ENCODE results near the gene LRP2BP. TPM values are rescaled to one million over a fixed set of nuclear protein-coding genes. Genes with fewer than 3 reads are reported as not detected.

Gene LRP2BP
- total RNA-seq, 2 donors from 2014 or later, result 0.79 to 1.3 TPM

DNA sequence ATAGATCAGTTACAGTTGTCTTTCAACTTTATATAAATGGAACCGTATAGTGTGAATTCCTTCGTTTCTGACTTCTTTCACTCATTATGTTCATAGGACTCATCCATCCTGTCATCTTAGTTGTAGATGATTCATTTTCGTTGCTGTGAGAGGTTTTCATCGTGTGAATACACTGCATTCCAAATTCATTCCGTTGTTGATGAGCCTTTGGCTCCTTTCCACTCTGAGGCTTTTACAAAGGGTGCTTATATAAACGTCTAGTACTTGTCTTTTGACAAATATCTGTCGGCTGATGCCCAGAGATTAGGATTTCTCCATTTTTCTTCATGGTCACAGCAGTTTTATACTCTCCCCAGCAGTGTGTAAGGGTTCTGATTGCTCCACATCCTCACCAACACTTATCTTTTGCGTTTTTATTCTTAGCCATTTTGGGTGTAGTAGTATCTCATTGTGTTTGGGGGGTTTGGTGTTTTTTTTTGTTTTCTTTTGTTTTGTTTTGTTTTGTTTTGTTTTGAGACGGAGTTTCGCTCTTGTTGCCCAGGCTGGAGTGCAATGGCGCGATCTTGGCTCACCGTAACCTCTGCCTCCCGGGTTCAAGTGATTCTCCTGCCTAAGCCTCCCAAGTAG lies 48.6 kb downstream of the LRP2BP start:
- TF ChIP-seq, protein P1, sequence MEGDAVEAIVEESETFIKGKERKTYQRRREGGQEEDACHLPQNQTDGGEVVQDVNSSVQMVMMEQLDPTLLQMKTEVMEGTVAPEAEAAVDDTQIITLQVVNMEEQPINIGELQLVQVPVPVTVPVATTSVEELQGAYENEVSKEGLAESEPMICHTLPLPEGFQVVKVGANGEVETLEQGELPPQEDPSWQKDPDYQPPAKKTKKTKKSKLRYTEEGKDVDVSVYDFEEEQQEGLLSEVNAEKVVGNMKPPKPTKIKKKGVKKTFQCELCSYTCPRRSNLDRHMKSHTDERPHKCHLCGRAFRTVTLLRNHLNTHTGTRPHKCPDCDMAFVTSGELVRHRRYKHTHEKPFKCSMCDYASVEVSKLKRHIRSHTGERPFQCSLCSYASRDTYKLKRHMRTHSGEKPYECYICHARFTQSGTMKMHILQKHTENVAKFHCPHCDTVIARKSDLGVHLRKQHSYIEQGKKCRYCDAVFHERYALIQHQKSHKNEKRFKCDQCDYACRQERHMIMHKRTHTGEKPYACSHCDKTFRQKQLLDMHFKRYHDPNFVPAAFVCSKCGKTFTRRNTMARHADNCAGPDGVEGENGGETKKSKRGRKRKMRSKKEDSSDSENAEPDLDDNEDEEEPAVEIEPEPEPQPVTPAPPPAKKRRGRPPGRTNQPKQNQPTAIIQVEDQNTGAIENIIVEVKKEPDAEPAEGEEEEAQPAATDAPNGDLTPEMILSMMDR (IDR thresholded peaks at IDR 0.05), result no peak
- Histone ChIP-seq H3K36me3 (peaks cover 13% of the 10 kb centered on the region), H3K27me3 (no peaks in the 10 kb centered on the region), H3K4me3 (no peak overlapping the region), H3K4me1 (peaks cover 0 to 14% of the 10 kb centered on the region in 2 donors), H3K9me3 (no peaks in the 10 kb centered on the region), H3K27ac (no peak overlapping the region)
- DNase-seq (ENCODE audit: low spot score), result no peak

DNA sequence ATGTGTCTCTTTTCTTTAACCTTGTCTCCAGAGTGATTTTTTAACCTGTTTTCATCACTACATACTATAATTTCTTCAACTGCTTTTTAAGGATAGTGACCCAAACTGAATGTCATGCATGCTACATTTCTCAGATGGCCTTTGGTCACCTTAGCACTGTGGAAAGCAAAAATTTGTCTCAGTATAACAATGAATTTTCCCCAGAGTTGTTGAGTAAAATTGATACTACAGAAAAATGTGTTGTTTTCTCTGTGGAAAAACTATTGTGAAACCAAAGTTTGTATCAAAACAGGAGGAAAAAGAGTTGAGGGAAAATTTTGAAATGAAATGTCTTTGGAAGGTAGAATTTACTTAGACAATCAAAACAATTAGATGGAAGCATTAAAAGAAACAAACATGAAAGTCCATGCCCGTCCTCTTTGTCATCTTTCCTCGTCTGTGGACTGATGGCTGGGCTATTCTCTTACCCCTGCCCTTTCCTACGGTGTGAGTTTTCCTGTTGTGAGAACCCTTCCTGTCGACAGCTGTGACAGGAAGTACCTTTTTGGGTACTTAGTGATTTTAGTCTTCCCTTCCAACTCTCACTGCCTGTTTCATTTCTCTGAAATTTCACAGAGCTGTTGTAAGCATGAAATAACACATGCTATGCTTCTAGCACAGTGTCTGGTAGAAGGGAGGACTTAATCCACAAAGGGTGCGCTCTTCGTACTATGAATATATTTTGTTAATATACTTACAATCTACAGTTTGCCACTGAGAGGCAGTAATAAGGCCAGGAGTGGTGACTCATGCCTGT lies 50.8 kb downstream of the LRP2BP start:
- Histone ChIP-seq H3K9me3 (no peaks in the 10 kb centered on the region), H3K27me3 (no peaks in the 10 kb centered on the region), H3K4me1 (peaks cover 0 to 14% of the 10 kb centered on the region in 2 donors), H3K4me3 (no peak overlapping the region), H3K27ac (no peak overlapping the region), H3K36me3 (peaks cover 21% of the 10 kb centered on the region)
- TF ChIP-seq, protein P1 (IDR thresholded peaks at IDR 0.05), result no peak
- no peak for DNase-seq (ENCODE audit: low spot score)

- peak; percentile 58 for DNase-seq (ENCODE audit: low spot score)
- Histone ChIP-seq H3K27ac (no peak overlapping the region), H3K36me3 (peaks cover 21% of the 10 kb centered on the region), H3K27me3 (no peaks in the 10 kb centered on the region), H3K9me3 (no peaks in the 10 kb centered on the region), H3K4me1 (peaks cover 0 to 14% of the 10 kb centered on the region in 2 donors), H3K4me3 (no peak overlapping the region)
- TF ChIP-seq, protein P1 (IDR thresholded peaks at IDR 0.05), result no peak
Measured at GRCh38 chr4:185343726-185344581, 51.8 kb downstream of the LRP2BP start.

- no peak overlapping the region for H3K4me3 ChIP-seq
- no peak overlapping the region for H3K27ac ChIP-seq
- DNase-seq (ENCODE audit: low spot score), result no peak
- TF ChIP-seq, protein P1 (IDR thresholded peaks at IDR 0.05), result no peak
- H3K36me3 ChIP-seq, result peaks cover 18% of the 10 kb centered on the region
- no peaks in the 10 kb centered on the region for H3K27me3 ChIP-seq
- peaks cover 0 to 14% of the 10 kb centered on the region in 2 donors for H3K4me1 ChIP-seq
- no peaks in the 10 kb centered on the region for H3K9me3 ChIP-seq
Measured at GRCh38 chr4:185341841-185342240, 53.9 kb downstream of the LRP2BP start.

GRCh38 chr4:185341377-185341776 lies 54.3 kb downstream of the LRP2BP start:
- TF ChIP-seq, protein P1 (IDR thresholded peaks at IDR 0.05), result no peak
- H3K27ac ChIP-seq, result no peak overlapping the region
- DNase-seq (ENCODE audit: low spot score), result no peak
- peaks cover 13% of the 10 kb centered on the region for H3K36me3 ChIP-seq
- no peak overlapping the region for H3K4me3 ChIP-seq
- peaks cover 0 to 14% of the 10 kb centered on the region in 2 donors for H3K4me1 ChIP-seq
- no peaks in the 10 kb centered on the region for H3K9me3 ChIP-seq
- H3K27me3 ChIP-seq, result no peaks in the 10 kb centered on the region

Measured in right atrium auricular region (tissue), 2 donors.